COLO668 (cell line): ENCODE results near the gene HOXC9.

Experiments used
- DNase-seq: peaks from one replicate; lab custom pipeline; 2025; ENCODE audit not compliant: unreplicated experiment; lab: John Stamatoyannopoulos, UW

HOXC9 gene

DNA sequence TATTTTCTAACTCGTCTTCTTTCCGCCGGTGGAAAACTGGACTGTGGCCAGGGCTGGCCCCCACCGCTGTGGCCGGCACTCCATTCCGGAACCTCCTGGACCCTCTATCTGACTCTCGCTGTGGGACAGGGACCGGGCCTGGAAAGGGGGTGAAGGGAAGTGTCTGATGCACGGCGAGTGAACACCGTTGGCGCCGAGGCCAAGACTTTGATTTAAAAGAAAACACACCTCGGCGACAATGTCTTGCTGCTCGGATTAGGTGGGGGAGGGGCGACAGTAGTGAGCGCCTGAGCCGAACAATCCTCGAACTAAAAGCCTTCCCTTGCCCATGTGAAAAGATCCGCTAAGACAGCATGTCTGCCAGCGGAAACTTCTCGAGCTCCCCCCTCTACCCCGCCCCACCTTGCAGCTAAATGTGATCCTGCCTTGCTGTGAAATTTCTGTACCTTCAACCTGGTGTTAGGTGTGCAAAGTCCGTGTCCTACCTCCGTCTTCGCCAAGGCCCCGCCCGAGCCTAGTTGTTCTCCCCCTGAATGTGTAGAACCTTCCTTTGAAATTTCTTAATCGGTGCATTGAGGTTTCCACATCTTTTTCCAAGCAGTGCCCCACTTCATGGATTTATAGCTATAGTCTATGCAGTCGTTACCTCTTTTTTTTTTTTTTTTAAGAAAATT lies 24.3 kb upstream of the HOXC9 start:
- DNase-seq, result no peak

DNA sequence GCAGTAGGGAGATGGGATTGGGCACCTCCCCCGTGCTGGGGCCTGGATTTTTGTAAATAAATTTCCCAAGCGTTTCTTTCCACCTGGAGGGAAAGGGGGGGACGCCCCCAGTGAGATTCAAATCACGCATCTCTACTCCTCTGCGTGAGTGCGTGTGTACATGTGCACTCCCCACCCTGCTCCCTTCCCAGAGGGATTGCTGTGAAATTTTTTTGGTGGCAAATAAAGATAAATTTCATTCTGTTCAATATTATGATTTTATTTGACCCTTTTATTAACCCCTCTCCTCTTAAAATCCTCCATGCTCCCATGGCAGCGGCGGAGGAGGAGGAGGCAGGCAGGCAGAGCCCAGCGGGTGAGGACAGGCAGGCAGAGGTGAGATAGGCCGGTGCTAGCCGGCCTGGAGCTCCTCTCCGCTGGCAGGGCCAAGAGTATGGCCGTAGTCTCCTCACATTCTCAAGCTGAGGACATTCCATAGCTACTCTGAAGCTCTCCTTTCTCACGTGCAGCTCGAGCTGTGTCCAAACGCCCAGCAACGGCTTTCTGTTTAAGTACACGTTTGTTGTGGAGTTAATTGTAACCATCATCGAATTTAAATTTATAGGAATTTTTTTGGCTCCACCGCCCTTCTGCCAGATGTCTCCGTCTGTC lies 23.7 kb upstream of the HOXC9 start:
- no peak for DNase-seq

DNA sequence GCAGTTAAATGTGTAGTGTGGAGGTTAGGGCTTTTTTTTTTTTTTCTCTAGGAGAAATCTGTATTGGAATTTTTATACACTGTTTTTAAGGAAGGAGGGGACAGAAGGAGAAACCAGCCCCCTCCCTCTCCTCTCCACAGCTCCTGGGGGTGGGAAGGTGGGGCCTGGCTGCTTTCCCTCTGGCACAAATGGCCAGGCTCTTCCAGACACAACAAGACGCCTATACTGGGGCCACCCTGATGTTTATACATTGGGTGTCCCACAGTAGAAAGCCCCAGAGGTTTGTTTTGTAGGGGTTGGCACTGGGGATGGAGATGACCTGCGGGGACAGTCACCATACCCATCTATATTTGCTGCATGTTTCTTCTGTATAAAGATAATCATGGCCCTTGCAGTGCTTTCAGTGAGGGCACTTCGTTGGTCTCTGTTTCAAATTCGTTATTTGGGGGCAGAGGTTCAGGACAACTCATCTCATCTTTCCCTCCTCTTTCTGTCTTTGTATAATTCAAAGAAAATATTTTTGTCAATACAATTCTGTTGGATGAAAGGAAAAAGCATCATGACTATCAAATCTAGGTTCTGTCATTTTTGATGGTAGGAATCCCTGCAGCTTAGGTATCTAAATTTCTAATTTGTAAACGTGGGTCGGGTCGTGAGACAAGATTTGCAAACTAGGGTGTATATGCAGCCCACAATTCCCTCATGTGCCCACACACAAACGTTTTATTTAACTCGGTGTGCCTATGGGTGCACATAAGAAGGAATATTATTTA lies 23.0 kb upstream of the HOXC9 start:
- no peak for DNase-seq

DNA sequence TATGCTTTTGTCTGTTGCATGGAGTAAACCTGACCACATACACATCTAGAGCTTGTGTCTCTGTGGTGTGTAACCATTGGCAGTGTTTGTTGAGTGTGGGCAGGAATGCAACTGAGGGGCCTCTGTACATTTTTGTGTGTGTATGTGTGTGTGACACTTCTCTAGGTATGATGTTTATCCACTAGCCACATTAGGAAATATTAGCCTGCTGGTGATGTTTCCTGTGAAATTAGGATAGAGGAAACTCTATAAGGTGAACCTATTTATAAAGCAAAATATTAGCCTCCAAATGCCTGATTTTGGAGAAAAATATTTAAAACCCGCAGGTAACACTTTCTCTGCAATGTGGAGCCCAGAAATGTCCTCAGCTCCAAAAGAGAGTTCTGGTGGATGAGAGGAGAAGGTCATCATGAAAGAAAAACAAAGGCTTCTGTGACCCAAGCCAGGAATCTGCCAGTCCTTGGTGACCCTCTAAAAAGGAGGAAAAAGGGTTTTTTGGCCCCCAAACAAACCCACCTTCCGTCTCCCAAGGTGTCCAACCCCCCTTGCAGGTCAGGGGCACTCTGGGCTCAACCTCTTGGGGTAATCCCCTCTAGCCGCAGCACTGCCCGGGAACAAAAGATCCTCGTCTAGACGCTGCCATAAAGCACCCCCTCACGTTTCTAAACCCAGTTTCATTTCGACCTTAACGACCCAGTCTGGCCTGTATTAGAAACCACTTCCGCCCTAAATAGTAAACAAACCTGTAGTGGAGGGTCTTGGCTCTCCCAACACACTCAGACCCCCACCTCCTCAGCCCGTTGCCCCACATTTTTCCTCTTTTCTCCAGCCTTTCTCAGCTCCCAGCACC lies 22.1 kb upstream of the HOXC9 start:
- no peak for DNase-seq

DNA sequence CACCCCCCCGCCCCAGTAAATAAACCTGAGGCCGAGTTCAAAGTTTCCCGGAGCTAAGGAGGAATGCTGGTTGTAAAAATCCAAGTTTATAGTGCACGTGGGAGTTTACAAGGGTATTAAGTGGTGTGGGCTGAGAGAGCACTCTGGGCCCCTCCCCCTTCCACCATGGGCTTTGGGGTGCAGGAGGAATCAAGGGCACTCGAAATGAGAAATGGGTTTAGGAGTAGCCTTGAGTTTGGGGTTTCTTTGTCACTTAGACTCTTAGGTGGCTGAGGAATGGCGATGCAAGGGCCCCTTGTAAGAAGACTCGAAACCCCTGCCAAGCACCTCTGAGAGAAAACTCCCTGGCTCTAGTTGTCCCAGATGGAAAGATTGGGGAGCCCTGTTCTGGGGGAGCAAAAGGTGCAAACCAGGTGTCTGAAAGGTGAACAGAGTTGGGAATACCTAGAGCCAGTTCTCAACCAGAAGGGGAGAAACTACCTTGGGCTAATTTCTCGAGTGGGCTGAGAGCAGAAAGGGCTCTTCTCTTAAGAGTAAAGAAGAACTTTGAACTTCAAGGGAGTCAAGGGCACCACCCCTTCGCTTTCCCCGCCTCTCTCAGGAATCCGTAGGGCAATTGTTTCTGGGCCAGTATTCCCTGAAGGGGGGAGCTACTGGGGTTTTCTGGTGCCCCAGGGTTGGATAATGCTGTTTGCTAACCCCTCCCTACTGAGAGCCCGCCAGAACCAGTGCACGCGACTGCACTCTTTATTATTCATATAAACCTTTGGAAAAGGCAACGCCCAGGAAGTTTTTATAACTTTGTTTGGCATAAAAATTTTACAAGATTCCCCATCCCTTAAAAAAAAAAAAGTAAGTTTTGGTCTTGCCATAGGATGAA lies 21.2 kb upstream of the HOXC9 start:
- no peak for DNase-seq

DNA sequence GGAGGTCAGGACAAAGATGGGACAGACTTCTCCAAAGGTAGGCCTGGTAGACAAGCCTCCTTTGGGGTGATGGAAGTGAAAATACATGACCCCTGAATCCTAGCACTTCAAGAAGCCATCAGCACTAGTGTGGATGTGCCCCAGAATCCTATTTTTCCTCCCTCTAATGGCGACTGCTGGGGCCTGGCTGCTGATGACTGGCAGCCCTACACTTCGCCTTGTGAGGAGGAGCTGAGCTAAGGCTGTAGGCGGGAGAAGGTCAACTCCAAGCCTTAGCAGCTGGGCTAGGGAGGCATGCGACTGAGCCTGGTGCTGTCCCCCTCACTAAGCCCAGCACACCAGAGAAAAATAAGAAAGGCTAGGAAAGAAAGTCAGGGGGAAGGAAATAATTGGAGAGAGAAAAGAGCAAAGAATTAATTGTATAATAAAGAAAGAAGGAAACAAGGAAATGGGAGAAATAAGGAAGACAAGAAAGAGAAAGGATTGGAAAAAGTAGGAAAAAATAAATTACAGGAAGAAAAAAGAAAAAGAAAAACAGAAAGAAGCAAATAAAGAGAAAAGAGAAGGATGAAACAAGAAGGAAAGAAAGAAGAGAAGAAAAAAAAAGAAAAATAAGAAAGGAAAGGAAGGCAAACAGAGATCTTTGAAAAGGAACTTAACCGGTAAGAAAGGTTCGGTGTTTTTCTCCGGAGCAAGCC lies 19.7 kb upstream of the HOXC9 start:
- no peak for DNase-seq

DNA sequence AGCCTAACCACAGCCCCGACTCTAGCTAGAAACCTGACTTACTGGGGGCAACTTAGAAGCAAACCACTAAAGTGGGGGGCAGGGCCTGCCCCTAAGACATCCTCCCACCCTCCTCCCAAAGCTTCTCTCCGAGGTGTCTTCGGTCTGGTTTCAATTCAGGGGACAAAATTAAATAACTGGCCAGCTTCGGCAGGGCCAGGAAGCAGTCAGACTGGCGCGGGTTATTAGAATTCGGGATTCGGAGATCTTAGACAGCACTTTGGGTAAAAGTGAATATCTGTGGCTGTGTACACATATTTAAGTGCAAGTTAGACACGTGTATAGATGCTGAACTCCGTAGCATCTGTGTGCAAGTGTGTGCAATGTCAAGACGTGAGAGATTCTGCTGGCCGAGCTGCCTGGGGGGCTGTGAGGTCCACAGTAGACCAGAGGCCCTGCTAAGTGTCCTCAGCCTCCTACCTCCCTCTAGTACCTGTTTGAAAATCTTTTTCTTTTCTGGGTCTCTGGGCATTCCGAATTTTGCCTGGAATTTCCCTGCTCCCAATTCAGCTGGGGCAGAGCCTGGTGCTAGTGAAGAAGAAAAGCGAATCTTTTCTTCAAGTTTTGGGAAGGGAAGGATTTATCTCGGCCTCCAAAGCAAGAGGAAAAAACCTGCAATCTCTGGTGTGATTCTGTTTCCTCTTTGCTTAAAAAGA lies 19.0 kb upstream of the HOXC9 start:
- no peak for DNase-seq

DNA sequence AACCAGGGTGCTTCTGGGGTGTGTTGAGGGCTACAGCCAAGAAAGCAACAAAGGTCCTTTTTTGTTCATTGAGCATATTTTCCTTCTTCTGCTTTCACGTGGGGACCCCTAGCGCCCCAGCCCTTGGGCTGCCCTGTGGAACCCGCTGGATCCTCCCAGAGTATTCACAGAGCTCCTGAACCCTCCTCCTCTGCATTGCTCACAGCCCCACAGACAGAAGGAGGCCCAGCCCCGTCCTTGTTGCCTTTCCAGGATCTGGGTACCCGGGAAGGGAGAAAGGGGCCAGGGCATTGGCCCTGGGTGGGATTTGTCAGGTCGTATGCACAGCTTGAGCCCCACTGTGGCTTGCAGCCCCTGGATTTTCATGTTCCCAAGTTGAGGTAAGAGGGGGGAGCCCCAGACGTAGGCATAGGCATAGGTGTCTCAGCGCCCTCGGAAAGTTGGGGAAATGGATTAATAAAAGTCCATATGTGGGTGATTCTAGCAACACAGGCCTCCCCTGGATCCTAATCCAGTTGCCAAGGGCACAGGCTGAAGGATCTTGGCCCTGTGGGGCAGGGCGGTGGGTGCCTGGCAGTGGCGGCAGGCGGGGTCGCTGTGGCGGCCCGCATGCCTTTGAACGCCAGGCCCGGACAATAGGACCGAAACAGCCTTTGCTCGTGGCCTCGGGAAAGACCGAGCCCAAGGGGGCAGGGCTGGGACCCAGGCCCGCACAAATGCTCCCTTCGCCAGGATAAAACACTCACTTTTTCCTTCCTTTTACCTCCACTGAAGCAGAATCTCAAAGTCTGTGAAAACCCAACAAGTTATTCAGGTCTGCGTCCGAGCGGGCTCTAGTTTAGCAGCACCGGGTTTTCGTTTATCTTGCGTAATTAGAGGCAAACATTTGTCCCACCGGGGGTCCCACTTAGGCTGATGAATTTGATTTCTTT lies 18.1 kb upstream of the HOXC9 start:
- DNase-seq, result no peak

DNA sequence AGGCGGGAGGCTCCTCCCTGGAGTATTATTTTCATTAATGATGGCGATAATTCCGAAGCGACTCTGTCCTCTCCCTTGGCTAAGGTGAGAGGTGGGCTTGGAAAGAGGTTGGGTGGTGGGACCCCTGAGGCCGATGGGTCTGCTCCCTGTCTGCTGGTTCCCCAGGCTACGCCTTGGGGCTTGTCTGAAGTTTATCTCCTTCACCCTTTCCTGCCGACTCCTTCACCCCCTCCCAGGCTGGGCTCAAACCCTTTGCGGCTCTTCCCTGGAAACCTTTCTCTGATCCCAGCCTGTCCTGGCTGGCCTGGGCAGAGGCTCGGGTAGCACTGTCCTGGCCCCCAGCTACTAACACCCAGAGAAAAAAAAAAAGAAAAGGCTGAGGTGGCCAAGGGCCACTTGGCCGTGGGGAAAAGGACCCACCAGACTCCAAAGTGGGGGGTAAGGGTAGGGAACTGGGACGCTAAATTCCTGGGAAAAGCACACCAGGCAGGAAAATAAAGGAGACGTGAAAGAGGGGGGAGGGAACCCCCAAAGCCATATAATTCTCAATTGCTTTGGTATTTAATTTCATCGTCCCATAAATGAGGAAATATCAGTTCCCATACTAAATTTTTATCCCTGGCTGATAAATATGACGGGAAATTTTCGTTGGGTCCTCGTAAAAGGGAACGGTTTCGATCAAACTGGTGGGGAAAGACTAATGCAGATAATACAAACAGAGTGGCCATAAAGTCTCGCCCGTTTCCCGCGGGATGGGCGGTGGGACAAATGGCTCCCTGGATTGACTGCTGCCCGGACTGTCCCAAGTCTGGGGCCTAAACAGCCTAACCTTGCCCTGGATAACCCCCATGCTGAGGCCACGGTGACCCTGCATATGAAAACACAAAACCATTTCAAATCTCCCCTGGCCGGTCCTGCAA lies 17.1 kb upstream of the HOXC9 start:
- no peak for DNase-seq

DNA sequence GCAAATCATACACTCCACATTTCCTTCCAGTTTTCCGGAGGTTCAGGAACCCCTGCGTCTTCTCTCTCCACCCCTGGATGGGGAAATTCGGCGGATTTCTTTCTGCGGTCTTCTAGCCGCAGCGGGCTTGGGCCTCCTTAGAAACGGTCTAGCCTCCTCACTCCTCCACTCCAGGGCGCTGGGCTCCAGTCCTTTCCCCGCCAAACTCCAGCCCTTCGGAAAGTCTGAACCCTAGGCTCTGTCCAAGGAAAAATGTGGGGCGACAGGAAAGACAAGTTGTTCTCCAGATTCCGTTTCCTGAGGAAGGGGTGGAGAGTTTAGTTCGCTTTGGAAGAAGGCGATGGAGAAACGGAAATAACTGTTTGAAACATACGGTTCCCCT lies 16.4 kb upstream of the HOXC9 start:
- DNase-seq, result no peak

DNA sequence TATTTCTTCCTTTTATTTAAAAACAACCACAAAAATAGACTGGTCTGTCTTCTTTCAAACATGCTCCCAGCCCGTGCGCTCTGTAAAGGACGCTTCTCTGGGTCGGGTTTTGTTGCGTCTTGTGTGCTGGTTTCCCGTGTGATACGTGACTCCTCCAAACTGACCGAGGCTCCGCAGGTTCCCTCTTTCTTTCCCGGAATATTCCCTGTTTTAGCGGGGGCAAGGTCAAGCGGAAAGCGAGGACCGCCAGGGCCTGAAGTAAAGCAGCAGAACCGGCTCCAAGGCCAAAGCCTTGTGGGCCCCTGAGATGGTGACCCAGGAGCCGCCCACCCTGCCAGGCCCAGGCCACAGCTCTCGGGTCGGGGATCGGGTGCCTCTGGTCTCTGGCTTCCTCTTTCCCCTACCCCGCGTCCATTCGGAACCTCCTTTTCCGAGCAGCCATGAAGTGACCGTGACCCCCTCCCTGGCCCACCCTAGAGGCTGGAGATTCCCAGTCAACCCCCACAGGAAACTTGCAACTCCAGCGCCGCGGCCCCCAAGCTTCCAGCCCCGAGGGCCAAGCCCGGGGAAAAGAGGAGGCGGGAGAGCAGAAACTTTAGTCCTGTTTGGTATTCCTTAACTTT lies 15.9 kb upstream of the HOXC9 start:
- DNase-seq, result no peak

DNA sequence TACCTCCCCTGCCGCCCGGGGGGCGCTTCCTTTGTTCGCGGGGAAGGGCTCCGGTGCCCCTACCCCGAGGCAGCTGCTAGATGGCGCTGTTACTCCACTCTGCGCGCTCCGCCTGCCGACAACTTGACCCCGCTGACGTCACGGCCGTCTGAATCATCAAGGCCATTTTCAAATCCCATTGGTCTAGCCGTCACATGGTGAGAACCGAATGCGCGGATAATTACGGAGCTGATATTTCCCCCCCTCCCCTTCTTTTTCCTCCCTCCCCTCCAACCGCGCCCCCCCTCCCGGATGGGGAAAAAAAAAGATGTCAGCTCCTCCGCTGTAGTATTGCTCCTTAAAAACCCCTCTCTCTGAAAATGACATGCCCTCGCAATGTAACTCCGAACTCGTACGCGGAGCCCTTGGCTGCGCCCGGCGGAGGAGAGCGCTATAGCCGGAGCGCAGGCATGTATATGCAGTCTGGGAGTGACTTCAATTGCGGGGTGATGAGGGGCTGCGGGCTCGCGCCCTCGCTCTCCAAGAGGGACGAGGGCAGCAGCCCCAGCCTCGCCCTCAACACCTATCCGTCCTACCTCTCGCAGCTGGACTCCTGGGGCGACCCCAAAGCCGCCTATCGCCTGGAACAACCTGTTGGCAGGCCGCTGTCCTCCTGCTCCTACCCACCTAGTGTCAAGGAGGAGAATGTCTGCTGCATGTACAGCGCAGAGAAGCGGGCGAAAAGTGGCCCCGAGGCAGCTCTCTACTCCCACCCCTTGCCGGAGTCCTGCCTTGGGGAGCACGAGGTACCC lies 14.9 kb upstream of the HOXC9 start, which contains the start of gene HOXC10:
Gene HOXC10, plus strand, starts transcription at position 246 of the 791 bp plus-strand sequence. Its CDS starts 114 bp downstream, at position 360.
- peak; percentile 33 for DNase-seq

DNA sequence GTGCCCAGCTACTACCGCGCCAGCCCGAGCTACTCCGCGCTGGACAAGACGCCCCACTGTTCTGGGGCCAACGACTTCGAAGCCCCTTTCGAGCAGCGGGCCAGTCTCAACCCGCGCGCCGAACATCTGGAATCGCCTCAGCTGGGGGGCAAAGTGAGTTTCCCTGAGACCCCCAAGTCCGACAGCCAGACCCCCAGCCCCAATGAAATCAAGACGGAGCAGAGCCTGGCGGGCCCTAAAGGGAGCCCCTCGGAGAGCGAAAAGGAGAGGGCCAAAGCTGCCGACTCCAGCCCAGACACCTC lies 14.3 kb upstream of the HOXC9 start:
- DNase-seq, result no peak

DNA sequence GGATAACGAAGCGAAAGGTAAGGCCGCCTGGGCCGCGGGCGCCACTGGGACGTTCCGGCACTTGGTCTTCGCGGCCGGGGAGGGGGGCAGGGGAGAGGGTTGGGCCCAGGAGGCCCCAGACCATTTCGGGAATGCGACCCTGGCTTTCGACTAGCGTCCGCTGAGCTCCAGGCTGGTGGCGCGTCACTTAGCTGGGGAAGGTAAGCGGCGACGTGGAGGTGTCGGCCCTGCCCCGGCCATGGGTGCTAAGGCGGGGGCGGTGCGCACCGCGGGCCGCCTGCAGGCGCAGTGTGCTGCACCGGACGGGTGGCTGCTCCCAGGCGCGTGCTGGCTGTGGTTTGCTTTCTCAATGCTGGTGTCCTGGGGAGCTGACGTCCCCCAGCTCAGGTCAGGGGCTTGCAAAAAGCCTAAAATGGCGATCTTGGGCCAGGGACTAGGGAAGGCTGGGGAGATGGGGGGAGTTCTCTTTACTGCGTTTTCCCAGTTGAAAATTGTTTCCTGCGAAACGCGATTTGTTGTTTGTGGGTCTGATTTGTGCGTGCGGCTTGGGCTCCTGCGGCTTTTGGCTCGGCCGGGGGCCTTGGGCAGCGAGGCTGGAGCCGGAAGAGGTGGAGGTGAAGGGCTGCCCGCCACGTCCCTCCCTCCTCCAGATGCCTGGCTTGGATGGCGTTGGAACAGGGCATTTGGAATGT lies 13.8 kb upstream of the HOXC9 start:
- no peak for DNase-seq
